MM.1S (cell line): Measurements from ENCODE around the gene PPP1R26.

Experiments used
- EZH2phosphoT487 ChIP-seq: fragments of 300-600 bp; sonication (generic); IDR thresholded peaks from 2 replicates; pipeline ENCODE4 v1.6.1; 2018; ENCODE audit warnings: antibody characterized with exemption, low read length
- TF ChIP-seq, protein P1 (sequence below): fragments of 300-600 bp; sonication (generic); IDR thresholded peaks from 2 replicates; pipeline ENCODE4 v1.5.1; 2016; ENCODE audit warnings: antibody characterized with exemption, low read length, mixed read lengths

DNA sequence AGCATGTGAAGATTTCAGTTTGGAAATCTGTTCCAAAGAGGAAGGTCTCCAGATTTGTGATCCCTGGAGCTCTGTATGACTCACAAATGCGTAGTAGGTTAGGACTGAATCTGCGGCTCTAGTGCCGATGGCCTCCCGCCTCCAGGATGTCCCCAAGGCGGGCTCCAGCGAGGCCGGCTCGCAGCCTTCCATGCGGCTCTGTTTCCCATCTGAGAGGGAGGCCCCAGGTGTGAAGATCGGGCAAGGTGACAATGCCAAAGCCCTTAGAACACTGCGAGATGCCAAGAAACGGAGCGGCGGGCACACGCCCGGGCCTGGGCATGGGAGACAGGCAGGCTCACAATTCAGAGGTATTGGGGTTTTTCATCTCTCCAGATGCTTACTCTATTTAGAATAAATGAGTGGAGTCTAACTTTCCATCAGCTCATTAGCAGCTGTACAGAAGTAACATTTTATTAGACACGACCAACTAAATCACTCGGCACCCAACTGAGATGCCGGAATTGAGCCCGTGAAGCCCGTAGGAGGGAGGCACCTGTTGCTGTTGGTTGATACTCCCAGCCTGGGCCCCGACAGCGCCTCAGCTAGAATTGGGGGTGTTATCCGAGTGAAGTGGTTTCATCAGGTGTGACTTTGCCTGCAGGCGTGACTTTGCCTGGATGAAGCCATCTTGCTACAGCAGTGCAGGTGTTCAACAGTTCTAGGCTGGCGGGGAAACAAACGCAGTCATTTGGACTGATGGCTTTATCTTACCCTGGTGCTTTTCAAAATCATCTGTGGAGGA lies 13.5 kb downstream of the PPP1R26 start:
- TF ChIP-seq, protein P1, sequence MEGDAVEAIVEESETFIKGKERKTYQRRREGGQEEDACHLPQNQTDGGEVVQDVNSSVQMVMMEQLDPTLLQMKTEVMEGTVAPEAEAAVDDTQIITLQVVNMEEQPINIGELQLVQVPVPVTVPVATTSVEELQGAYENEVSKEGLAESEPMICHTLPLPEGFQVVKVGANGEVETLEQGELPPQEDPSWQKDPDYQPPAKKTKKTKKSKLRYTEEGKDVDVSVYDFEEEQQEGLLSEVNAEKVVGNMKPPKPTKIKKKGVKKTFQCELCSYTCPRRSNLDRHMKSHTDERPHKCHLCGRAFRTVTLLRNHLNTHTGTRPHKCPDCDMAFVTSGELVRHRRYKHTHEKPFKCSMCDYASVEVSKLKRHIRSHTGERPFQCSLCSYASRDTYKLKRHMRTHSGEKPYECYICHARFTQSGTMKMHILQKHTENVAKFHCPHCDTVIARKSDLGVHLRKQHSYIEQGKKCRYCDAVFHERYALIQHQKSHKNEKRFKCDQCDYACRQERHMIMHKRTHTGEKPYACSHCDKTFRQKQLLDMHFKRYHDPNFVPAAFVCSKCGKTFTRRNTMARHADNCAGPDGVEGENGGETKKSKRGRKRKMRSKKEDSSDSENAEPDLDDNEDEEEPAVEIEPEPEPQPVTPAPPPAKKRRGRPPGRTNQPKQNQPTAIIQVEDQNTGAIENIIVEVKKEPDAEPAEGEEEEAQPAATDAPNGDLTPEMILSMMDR = no peak
- no peak for TF ChIP-seq EZH2phosphoT487
